Activated CD4-positive, alpha-beta T cell treated with anti-CD3 and anti-CD28 coated beads, Interleukin-2, amount 50 U/mL, for 48 hours (primary cell): Measurements from ENCODE around the gene GPR87.

ENCODE experiments used
- DNase-seq, 2 experiments: peaks; one replicate each; pipeline ENCODE4 v3.0.0-alpha.2; 2020

The GPR87 gene

GRCh38 chr3:151315136-151315535, 1.5 kb downstream of the GPR87 start:
- no peak for DNase-seq

GRCh38 chr3:151314593-151314992, 2.0 kb downstream of the GPR87 start:
- no peak for DNase-seq

- DNase-seq, result no peak
Measured at GRCh38 chr3:151314137-151314536, 2.5 kb downstream of the GPR87 start.

GRCh38 chr3:151312972-151313371, 3.6 kb downstream of the GPR87 start:
- no peak for DNase-seq

- DNase-seq, result no peak
Measured at GRCh38 chr3:151309566-151309965, 7.1 kb downstream of the GPR87 start.

- DNase-seq, result no peak
Measured at GRCh38 chr3:151307583-151308488, 8.8 kb downstream of the GPR87 start.

- no peak for DNase-seq
Measured at GRCh38 chr3:151307131-151307530, 9.5 kb downstream of the GPR87 start.

GRCh38 chr3:151306168-151306810, 10.3 kb downstream of the GPR87 start:
- DNase-seq, result peak in 1 of 2 experiments; percentile 25

- DNase-seq, result no peak
Measured at GRCh38 chr3:151305775-151306151, 10.9 kb downstream of the GPR87 start.

- DNase-seq, result peak; percentile 38 to 52
Measured at GRCh38 chr3:151305060-151305774, 11.4 kb downstream of the GPR87 start.

- DNase-seq, result no peak
Measured at GRCh38 chr3:151303751-151304150, 12.9 kb downstream of the GPR87 start.

GRCh38 chr3:151301787-151302186, 14.8 kb downstream of the GPR87 start:
- no peak for DNase-seq

GRCh38 chr3:151300539-151300938, 16.1 kb downstream of the GPR87 start:
- no peak for DNase-seq

GRCh38 chr3:151299006-151299405, 17.6 kb downstream of the GPR87 start:
- DNase-seq, result no peak

GRCh38 chr3:151297429-151297828, 19.2 kb downstream of the GPR87 start:
- no peak for DNase-seq

- DNase-seq, result no peak
Measured at GRCh38 chr3:151296226-151296625, 20.4 kb downstream of the GPR87 start.

GRCh38 chr3:151293127-151293526, 23.5 kb downstream of the GPR87 start:
- DNase-seq, result no peak

GRCh38 chr3:151290673-151291072, 25.9 kb downstream of the GPR87 start:
- DNase-seq, result no peak

- no peak for DNase-seq
Measured at GRCh38 chr3:151289445-151289844, 27.2 kb downstream of the GPR87 start.

GRCh38 chr3:151285940-151286339, 30.7 kb downstream of the GPR87 start:
- DNase-seq, result no peak

- peak; percentile 34 to 51 for DNase-seq
Measured at GRCh38 chr3:151283907-151284461, 32.6 kb downstream of the GPR87 start.

GRCh38 chr3:151283387-151283786, 33.2 kb downstream of the GPR87 start:
- no peak for DNase-seq

- no peak for DNase-seq
Measured at GRCh38 chr3:151282921-151283320, 33.7 kb downstream of the GPR87 start.
